Astrocyte (in vitro differentiated cells and primary cell): ENCODE measurements around the gene MYMK. TPM values are rescaled to one million over a fixed set of nuclear protein-coding genes. Genes with fewer than 3 reads are reported as not detected.

Experiments
- DNase-seq: peaks from one replicate; pipeline ENCODE4 v3.0.0-alpha.2; 2010; ENCODE audit warnings: low read depth
- FAIRE-seq: peaks from 2 replicates; lab custom pipeline; 2011; peaks lifted over from hg19 to GRCh38; lab: Jason Lieb, UNC
- H2AFZ ChIP-seq: 2 replicates; pipeline ENCODE4 v1.6.0; 2012; ENCODE audit warnings: low read depth, low read length, inconsistent platforms
- H3K27ac ChIP-seq: 2 replicates; pipeline ENCODE4 v1.5.1; 2011; ENCODE audit warnings: low read depth, low read length, inconsistent platforms
- H3K27me3 ChIP-seq: 2 replicates; pipeline ENCODE4 v1.6.0; 2011; ENCODE audit warnings: low read length, inconsistent platforms; ENCODE audit not compliant: insufficient read depth
- H3K36me3 ChIP-seq: 2 replicates; pipeline ENCODE4 v1.5.1; 2011; ENCODE audit warnings: low read length, inconsistent platforms; ENCODE audit not compliant: insufficient read depth
- H3K4me1 ChIP-seq: 2 replicates; pipeline ENCODE4 v1.5.1; 2011; ENCODE audit warnings: low read length, inconsistent platforms; ENCODE audit not compliant: insufficient read depth
- H3K4me2 ChIP-seq: 2 replicates; pipeline ENCODE4 v1.6.0; 2012; ENCODE audit warnings: low read length, inconsistent platforms
- H3K4me3 ChIP-seq: 2 replicates; pipeline ENCODE4 v1.5.1; 2011; ENCODE audit warnings: low read depth, mild to moderate bottlenecking, low read length, inconsistent platforms; ENCODE audit not compliant: insufficient read depth
- H3K79me2 ChIP-seq: 2 replicates; pipeline ENCODE4 v1.6.0; 2012; ENCODE audit warnings: mild to moderate bottlenecking, low read length, inconsistent platforms; ENCODE audit not compliant: insufficient read depth
- H3K9ac ChIP-seq: 2 replicates; pipeline ENCODE4 v1.6.0; 2012; ENCODE audit warnings: mild to moderate bottlenecking, low read length, inconsistent platforms
- H3K9me3 ChIP-seq: 2 replicates; pipeline ENCODE4 v1.5.1; 2012; ENCODE audit warnings: low read depth, mild to moderate bottlenecking, low read length, inconsistent platforms; ENCODE audit not compliant: insufficient read depth
- H4K20me1 ChIP-seq: 2 replicates; pipeline ENCODE4 v1.6.0; 2012; ENCODE audit warnings: low read length, inconsistent platforms; ENCODE audit not compliant: insufficient read depth
- H3K27ac Mint-ChIP-seq: one replicate; pipeline ENCODE4 v1.8.0; 2021; ENCODE audit warnings: mild to moderate bottlenecking, mixed read lengths; ENCODE audit not compliant: unreplicated experiment
- H3K27me3 Mint-ChIP-seq: one replicate; pipeline ENCODE4 v1.8.0; 2021; ENCODE audit warnings: low read depth, mixed read lengths; ENCODE audit not compliant: unreplicated experiment
- H3K36me3 Mint-ChIP-seq: one replicate; pipeline ENCODE4 v1.8.0; 2021; ENCODE audit warnings: low read depth, mixed read lengths; ENCODE audit not compliant: unreplicated experiment
- H3K4me1 Mint-ChIP-seq: one replicate; pipeline ENCODE4 v1.8.0; 2021; ENCODE audit warnings: low read depth, mixed read lengths; ENCODE audit not compliant: unreplicated experiment
- H3K4me3 Mint-ChIP-seq: one replicate; pipeline ENCODE4 v1.8.0; 2021; ENCODE audit warnings: mild to moderate bottlenecking, moderate library complexity, mixed read lengths; ENCODE audit not compliant: unreplicated experiment
- H3K9me3 Mint-ChIP-seq: one replicate; pipeline ENCODE4 v1.8.0; 2021; ENCODE audit warnings: mild to moderate bottlenecking, mixed read lengths; ENCODE audit not compliant: unreplicated experiment
- CTCF ChIP-seq: IDR thresholded peaks from 2 replicates; pipeline ENCODE4 v1.5.1; 2011; ENCODE audit warnings: low read depth, mild to moderate bottlenecking, inconsistent platforms, low read length, moderate library complexity; ENCODE audit not compliant: insufficient read depth
- EZH2 ChIP-seq: IDR thresholded peaks from 2 replicates; pipeline ENCODE4 v1.6.1; 2012; ENCODE audit warnings: mild to moderate bottlenecking, low read length, inconsistent platforms; ENCODE audit not compliant: insufficient read depth
- total RNA-seq: library from RNA; stranded (reverse); gene quantifications from 2 replicates; pipeline ENCODE4 v1.2.1, GENCODE V29; 2021

MYMK gene
- total RNA-seq, 1 donor from 2014 or later = not detected

- Histone ChIP-seq H3K9me3 (no peaks in the 10 kb centered on the region), H3K79me2 (no peaks in the 10 kb centered on the region), H3K4me1 (peaks cover 8% of the 10 kb centered on the region), H3K9ac (no peak overlapping the region), H3K36me3 (no peaks in the 10 kb centered on the region), H2AFZ (no peak overlapping the region), H3K27ac (no peak overlapping the region), H3K4me2 (no peak overlapping the region), H3K4me3 (no peak overlapping the region), H3K27me3 (peaks cover 18% of the 10 kb centered on the region), H4K20me1 (peaks cover 4% of the 10 kb centered on the region)
- no peak for TF ChIP-seq EZH2
- peak; percentile 33 for TF ChIP-seq CTCF
- Mint-ChIP-seq H3K27me3 (peaks cover 38% of the 10 kb centered on the region), H3K27ac (no peak overlapping the region), H3K9me3 (no peaks in the 10 kb centered on the region), H3K4me3 (no peak overlapping the region), H3K36me3 (no peaks in the 10 kb centered on the region), H3K4me1 (peaks cover 2% of the 10 kb centered on the region)
- FAIRE-seq = no peak
- DNase-seq = no peak
These were observed 8.3 kb upstream of the MYMK start for GRCh38 chr9:133532937-133533668.

- FAIRE-seq (no peak), DNase-seq (no peak)
- Histone ChIP-seq H2AFZ (no peak overlapping the region), H3K27ac (no peak overlapping the region), H3K9ac (no peak overlapping the region), H3K36me3 (no peaks in the 10 kb centered on the region), H3K4me1 (peaks cover 15% of the 10 kb centered on the region), H3K4me3 (no peak overlapping the region), H4K20me1 (peaks cover 4% of the 10 kb centered on the region), H3K4me2 (no peak overlapping the region), H3K79me2 (no peaks in the 10 kb centered on the region), H3K27me3 (peaks cover 31% of the 10 kb centered on the region), H3K9me3 (no peaks in the 10 kb centered on the region)
- TF ChIP-seq CTCF (no peak), EZH2 (no peak)
- Mint-ChIP-seq H3K9me3 (no peaks in the 10 kb centered on the region), H3K27ac (no peak overlapping the region), H3K4me3 (no peak overlapping the region), H3K27me3 (peaks cover 33% of the 10 kb centered on the region), H3K36me3 (peaks cover 2% of the 10 kb centered on the region), H3K4me1 (peaks cover 16% of the 10 kb centered on the region)
These were observed 6.5 kb upstream of the MYMK start for GRCh38 chr9:133531293-133531692.

GRCh38 chr9:133529874-133530273, 5.1 kb upstream of the MYMK start:
- Histone ChIP-seq H4K20me1 (peaks cover 4% of the 10 kb centered on the region), H3K79me2 (no peaks in the 10 kb centered on the region), H3K9ac (no peak overlapping the region), H3K4me1 (peaks cover 16% of the 10 kb centered on the region), H3K27ac (no peak overlapping the region), H2AFZ (no peak overlapping the region), H3K27me3 (peaks cover 33% of the 10 kb centered on the region), H3K4me3 (no peak overlapping the region), H3K4me2 (no peak overlapping the region), H3K36me3 (no peaks in the 10 kb centered on the region), H3K9me3 (no peaks in the 10 kb centered on the region)
- no peak for DNase-seq
- Mint-ChIP-seq H3K27ac (no peak overlapping the region), H3K4me1 (peaks cover 19% of the 10 kb centered on the region), H3K9me3 (no peaks in the 10 kb centered on the region), H3K4me3 (no peak overlapping the region), H3K36me3 (peaks cover 5% of the 10 kb centered on the region), H3K27me3 (peaks cover 35% of the 10 kb centered on the region)
- TF ChIP-seq EZH2 (no peak), CTCF (no peak)
- no peak for FAIRE-seq
